Stimulated activated CD8-positive, alpha-beta memory T cell treated with anti-CD3 and anti-CD28 coated beads, Interleukin-2, amount 100 ng/mL, for 48 hours (primary cell): ENCODE measurements around the gene AASDH.
"Not testable (repeated sequence)": the region's sequence is repeated elsewhere in the genome, so short reads cannot be mapped to it uniquely, and the experiment has no call there.

ENCODE experiments used
- DNase-seq, 2 donors: peaks; one replicate each; pipeline ENCODE4 v3.0.0-alpha.2; 2020; ENCODE audit warnings: low read depth in 2 of 2

The AASDH gene

GRCh38 chr4:56400560-56400959 lies 13.3 kb upstream of the AASDH start:
- no peak for DNase-seq

GRCh38 chr4:56391270-56391669 lies 4.0 kb upstream of the AASDH start:
- no peak for DNase-seq

- no peak for DNase-seq
Measured at GRCh38 chr4:56389558-56389957, 2.3 kb upstream of the AASDH start.

GRCh38 chr4:56388306-56388705 lies 1.0 kb upstream of the AASDH start:
- no peak for DNase-seq

- no peak for DNase-seq
Measured at GRCh38 chr4:56386091-56386490, 1.2 kb downstream of the AASDH start.

- no peak for DNase-seq
Measured at GRCh38 chr4:56375458-56375857, 11.8 kb downstream of the AASDH start.

GRCh38 chr4:56374956-56375355 lies 12.3 kb downstream of the AASDH start:
- no peak for DNase-seq

- DNase-seq: no peak
Measured at GRCh38 chr4:56372774-56373173, 14.5 kb downstream of the AASDH start.

- no peak for DNase-seq
Measured at GRCh38 chr4:56371426-56372220, 15.7 kb downstream of the AASDH start.

- no peak for DNase-seq
Measured at GRCh38 chr4:56370377-56370776, 16.9 kb downstream of the AASDH start.

- DNase-seq: not testable (repeated sequence)
Measured at GRCh38 chr4:56362981-56363380, 24.3 kb downstream of the AASDH start.

- no peak for DNase-seq
Measured at GRCh38 chr4:56360071-56360470, 27.2 kb downstream of the AASDH start.

- no peak for DNase-seq
Measured at GRCh38 chr4:56356650-56357049, 30.6 kb downstream of the AASDH start.

GRCh38 chr4:56348576-56348975 lies 38.7 kb downstream of the AASDH start:
- no peak for DNase-seq

GRCh38 chr4:56345458-56345857 lies 41.8 kb downstream of the AASDH start:
- DNase-seq: no peak

- DNase-seq: no peak
Measured at GRCh38 chr4:56342746-56343145, 44.5 kb downstream of the AASDH start.

- no peak for DNase-seq
Measured at GRCh38 chr4:56330691-56331090, 56.6 kb downstream of the AASDH start.

GRCh38 chr4:56326363-56326762 lies 60.9 kb downstream of the AASDH start:
- no peak for DNase-seq

- no peak for DNase-seq
Measured at GRCh38 chr4:56324011-56324610, 63.2 kb downstream of the AASDH start.

GRCh38 chr4:56323327-56323726 lies 64.0 kb downstream of the AASDH start:
- no peak for DNase-seq

GRCh38 chr4:56321251-56321650 lies 66.0 kb downstream of the AASDH start:
- DNase-seq: no peak

GRCh38 chr4:56320293-56320692 lies 67.0 kb downstream of the AASDH start:
- no peak for DNase-seq

GRCh38 chr4:56318555-56318954 lies 68.7 kb downstream of the AASDH start:
- no peak for DNase-seq

GRCh38 chr4:56317749-56318148 lies 69.5 kb downstream of the AASDH start:
- DNase-seq: no peak
